PC-3 (cell line): ENCODE measurements around the gene ANKRD42.

Experiments used
- CTCF ChIP-seq: fragments of 300-600 bp; sonication (generic); conservative IDR thresholded peaks from 2 replicates; pipeline ENCODE4 v1.5.1; 2017; ENCODE audit warnings: antibody characterized with exemption, low read depth, mild to moderate bottlenecking, low read length
- EZH2 ChIP-seq: fragments of 300-600 bp; sonication (generic); IDR thresholded peaks from one replicate; pipeline ENCODE4 v1.6.1; 2017; ENCODE audit warnings: antibody characterized with exemption, mild to moderate bottlenecking, low read length; ENCODE audit not compliant: unreplicated experiment
- EZH2phosphoT487 ChIP-seq: fragments of 300-600 bp; sonication (generic); IDR thresholded peaks from 2 replicates; pipeline ENCODE4 v1.6.1; 2018; ENCODE audit warnings: mild to moderate bottlenecking, antibody characterized with exemption, low read length, borderline replicate concordance

- TF ChIP-seq CTCF = no peak
- TF ChIP-seq EZH2 = no peak
- TF ChIP-seq EZH2phosphoT487 = no peak
These were observed 6.0 kb upstream of the ANKRD42 start for GRCh38 chr11:83187465-83187864.
